ENCODE data around the gene BAG2. TPM values are rescaled to one million over a fixed set of nuclear protein-coding genes. Genes with fewer than 3 reads are reported as not detected.

BAG2 gene
- total RNA-seq, 1 experiment from 2014 or later, result 14.0 TPM

DNA sequence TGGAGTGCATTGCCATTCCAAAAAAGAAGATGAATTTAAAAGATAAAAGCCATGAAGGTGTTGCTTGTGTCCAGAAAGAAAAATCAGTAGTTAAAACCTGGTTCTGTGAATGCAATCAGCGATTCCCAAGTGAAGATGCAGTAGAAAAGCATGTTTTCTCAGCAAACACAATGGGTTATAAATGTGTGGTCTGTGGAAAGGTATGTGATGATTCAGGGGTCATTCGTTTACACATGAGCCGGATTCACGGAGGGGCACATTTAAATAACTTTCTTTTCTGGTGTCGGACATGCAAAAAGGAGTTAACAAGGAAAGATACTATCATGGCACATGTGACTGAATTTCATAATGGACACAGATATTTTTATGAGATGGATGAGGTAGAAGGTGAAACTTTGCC, 24.7 kb upstream of the BAG2 start:
- CTCF ChIA-PET, result no interaction called here
- no peak for TF ChIP-seq TCF7L2 (IDR thresholded peaks at IDR 0.05; ENCODE audit: low read depth, low read length)
- no peak for TF ChIP-seq SIN3A (IDR thresholded peaks at IDR 0.05; ENCODE audit: borderline replicate concordance, insufficient read depth, low read depth, low read length)
- TF ChIP-seq, protein P1, sequence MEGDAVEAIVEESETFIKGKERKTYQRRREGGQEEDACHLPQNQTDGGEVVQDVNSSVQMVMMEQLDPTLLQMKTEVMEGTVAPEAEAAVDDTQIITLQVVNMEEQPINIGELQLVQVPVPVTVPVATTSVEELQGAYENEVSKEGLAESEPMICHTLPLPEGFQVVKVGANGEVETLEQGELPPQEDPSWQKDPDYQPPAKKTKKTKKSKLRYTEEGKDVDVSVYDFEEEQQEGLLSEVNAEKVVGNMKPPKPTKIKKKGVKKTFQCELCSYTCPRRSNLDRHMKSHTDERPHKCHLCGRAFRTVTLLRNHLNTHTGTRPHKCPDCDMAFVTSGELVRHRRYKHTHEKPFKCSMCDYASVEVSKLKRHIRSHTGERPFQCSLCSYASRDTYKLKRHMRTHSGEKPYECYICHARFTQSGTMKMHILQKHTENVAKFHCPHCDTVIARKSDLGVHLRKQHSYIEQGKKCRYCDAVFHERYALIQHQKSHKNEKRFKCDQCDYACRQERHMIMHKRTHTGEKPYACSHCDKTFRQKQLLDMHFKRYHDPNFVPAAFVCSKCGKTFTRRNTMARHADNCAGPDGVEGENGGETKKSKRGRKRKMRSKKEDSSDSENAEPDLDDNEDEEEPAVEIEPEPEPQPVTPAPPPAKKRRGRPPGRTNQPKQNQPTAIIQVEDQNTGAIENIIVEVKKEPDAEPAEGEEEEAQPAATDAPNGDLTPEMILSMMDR (IDR thresholded peaks at IDR 0.05), result no peak
- TF ChIP-seq, protein P2, sequence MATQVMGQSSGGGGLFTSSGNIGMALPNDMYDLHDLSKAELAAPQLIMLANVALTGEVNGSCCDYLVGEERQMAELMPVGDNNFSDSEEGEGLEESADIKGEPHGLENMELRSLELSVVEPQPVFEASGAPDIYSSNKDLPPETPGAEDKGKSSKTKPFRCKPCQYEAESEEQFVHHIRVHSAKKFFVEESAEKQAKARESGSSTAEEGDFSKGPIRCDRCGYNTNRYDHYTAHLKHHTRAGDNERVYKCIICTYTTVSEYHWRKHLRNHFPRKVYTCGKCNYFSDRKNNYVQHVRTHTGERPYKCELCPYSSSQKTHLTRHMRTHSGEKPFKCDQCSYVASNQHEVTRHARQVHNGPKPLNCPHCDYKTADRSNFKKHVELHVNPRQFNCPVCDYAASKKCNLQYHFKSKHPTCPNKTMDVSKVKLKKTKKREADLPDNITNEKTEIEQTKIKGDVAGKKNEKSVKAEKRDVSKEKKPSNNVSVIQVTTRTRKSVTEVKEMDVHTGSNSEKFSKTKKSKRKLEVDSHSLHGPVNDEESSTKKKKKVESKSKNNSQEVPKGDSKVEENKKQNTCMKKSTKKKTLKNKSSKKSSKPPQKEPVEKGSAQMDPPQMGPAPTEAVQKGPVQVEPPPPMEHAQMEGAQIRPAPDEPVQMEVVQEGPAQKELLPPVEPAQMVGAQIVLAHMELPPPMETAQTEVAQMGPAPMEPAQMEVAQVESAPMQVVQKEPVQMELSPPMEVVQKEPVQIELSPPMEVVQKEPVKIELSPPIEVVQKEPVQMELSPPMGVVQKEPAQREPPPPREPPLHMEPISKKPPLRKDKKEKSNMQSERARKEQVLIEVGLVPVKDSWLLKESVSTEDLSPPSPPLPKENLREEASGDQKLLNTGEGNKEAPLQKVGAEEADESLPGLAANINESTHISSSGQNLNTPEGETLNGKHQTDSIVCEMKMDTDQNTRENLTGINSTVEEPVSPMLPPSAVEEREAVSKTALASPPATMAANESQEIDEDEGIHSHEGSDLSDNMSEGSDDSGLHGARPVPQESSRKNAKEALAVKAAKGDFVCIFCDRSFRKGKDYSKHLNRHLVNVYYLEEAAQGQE (IDR thresholded peaks at IDR 0.05; ENCODE audit: insufficient read depth in 1 of 2, low read depth in 2 of 2, low read length in 1 of 2), result no peak
- no peak for TF ChIP-seq POLR2AphosphoS5 (IDR thresholded peaks at IDR 0.05; ENCODE audit: low read depth, low read length)
- BruUV-seq (replicated peaks), result TSS peak; percentile 45
- H3K36me3 ChIP-seq (ENCODE audit: control insufficient read depth, insufficient read depth, low read length), result peaks cover 4% of the 10 kb centered on the region; the same call in 1 of the 2 replicates
- POLR2A ChIA-PET, result no interaction called here
- no peak for ATAC-seq
- no peak overlapping the region for H3K27ac ChIP-seq (ENCODE audit: low read length)
- no peaks in the 10 kb centered on the region for H3K27me3 ChIP-seq (ENCODE audit: control insufficient read depth, insufficient read depth, low read length)
- DNase-seq (ENCODE audit: low read depth, low spot score), result no peak
- no peaks in the 10 kb centered on the region for H3K9me3 ChIP-seq (ENCODE audit: control insufficient read depth, insufficient read depth, low read depth, low read length)
- intact Hi-C loops (cut with micrococcal nuclease; ENCODE audit: unreplicated experiment), result no loop called here
- H3K4me3 ChIP-seq (ENCODE audit: low read depth in 2 of 2, low read length in 2 of 2), result no peak overlapping the region
- in situ Hi-C loops (cut with HindIII; ENCODE audit: low pct_unique_long_range_greater_than_20kb, low sequenced_read_pairs), result no loop called here
- H3K4me1 ChIP-seq (ENCODE audit: control insufficient read depth, insufficient read depth, low read length), result no peaks in the 10 kb centered on the region

DNA sequence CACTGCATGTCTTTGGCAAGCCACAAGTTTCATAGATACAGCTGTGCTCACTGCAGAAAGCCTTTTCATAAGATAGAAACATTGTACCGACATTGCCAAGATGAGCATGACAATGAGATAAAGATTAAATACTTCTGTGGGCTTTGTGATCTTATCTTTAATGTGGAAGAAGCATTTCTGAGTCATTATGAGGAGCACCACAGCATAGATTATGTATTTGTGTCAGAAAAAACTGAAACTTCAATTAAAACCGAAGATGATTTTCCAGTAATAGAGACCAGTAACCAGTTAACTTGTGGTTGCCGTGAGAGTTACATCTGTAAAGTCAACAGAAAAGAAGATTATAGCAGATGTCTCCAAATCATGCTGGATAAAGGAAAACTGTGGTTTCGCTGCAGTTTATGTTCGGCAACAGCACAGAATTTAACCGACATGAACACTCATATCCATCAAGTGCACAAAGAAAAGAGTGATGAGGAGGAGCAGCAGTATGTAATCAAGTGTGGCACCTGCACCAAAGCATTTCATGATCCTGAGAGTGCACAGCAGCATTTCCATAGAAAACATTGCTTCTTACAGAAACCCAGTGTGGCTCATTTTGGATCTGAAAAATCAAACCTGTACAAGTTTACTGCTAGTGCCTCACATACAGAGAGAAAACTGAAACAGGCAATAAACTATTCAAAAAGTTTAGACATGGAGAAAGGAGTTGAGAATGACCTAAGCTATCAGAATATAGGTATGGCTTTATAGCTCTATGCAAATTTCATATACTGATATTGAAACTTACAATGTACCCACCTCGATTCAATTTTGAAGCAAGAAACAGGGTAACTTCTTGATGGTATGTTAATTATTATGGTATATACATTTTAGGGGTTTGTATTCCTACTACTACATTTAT, 23.9 kb upstream of the BAG2 start:
- no peak for TF ChIP-seq POLR2AphosphoS5 (IDR thresholded peaks at IDR 0.05; ENCODE audit: low read depth, low read length)
- TF ChIP-seq SIN3A (IDR thresholded peaks at IDR 0.05; ENCODE audit: borderline replicate concordance, insufficient read depth, low read depth, low read length), result no peak
- TF ChIP-seq, protein P2 (IDR thresholded peaks at IDR 0.05; ENCODE audit: insufficient read depth in 1 of 2, low read depth in 2 of 2, low read length in 1 of 2), result no peak
- no peaks in the 10 kb centered on the region for H3K9me3 ChIP-seq (ENCODE audit: control insufficient read depth, insufficient read depth, low read depth, low read length)
- no peaks in the 10 kb centered on the region for H3K4me1 ChIP-seq (ENCODE audit: control insufficient read depth, insufficient read depth, low read length)
- no TSS peak for BruUV-seq (replicated peaks)
- H3K27me3 ChIP-seq (ENCODE audit: control insufficient read depth, insufficient read depth, low read length), result no peaks in the 10 kb centered on the region
- in situ Hi-C loops (cut with HindIII; ENCODE audit: low pct_unique_long_range_greater_than_20kb, low sequenced_read_pairs), result no loop called here
- CTCF ChIA-PET, result no interaction called here
- POLR2A ChIA-PET, result no interaction called here
- no peak for ATAC-seq
- H3K36me3 ChIP-seq (ENCODE audit: control insufficient read depth, insufficient read depth, low read length), result peaks cover 4% of the 10 kb centered on the region
- intact Hi-C loops (cut with micrococcal nuclease; ENCODE audit: unreplicated experiment), result no loop called here
- H3K4me3 ChIP-seq (ENCODE audit: low read depth in 2 of 2, low read length in 2 of 2), result no peak overlapping the region
- no peak overlapping the region for H3K27ac ChIP-seq (ENCODE audit: low read length)
- no peak for DNase-seq (ENCODE audit: low read depth, low spot score)
